Stimulated activated CD4-positive, alpha-beta T cell treated with anti-CD3 and anti-CD28 coated beads, Interleukin-4, amount 100 ng/mL, for 1 hour (primary cell): ENCODE data around the gene CACNA1D.

Source experiments
- DNase-seq: peaks from one replicate; pipeline ENCODE4 v3.0.0-alpha.2; 2020

CACNA1D gene

DNA sequence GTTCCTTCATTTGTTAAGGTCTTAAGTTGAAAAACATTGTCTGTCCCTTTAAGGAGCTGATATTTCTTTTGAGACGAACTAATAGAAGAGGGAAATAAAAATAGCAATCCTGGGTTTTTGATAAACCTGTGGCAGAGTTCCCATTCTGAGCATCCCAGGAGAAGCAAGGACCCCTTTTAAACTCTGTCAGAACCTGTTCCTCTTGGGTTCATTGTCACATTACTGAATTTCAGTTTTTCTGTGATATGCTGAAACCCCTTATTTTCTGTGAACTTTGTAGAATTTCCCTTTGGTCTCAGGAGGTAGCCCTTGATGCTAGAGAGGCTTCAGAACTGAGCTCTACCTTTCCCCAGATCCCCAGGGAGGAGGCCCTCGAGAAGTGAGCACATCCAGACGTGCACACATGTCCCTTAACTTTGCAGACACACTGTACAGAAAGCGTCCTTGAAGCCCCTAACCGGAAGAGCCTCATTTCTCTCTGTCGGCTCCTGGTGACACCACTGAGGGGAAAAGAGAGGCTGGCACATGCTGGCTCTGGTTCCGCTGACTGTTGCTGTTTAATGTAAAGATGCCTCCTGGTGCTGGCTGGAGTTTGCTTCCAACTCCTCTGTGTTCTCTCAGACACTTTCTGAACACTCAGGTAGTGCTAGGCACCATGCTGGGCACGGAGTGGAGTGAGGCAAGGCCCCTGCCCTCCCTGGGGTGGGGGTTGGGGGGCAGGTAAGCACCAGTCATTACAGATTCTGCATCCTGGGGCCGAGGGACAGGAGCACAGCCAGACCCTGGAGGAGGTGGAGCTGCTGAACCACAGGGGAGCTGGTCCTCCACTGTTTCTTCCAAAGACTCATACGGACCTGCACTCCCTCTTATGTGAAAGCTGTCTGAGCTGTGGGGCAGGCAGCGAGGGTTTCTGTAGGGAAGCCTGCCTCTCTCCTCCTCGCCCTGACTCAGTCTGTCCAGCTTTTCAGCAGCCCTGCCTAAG lies 274.4 kb downstream of the CACNA1D start:
- DNase-seq, result no peak

DNA sequence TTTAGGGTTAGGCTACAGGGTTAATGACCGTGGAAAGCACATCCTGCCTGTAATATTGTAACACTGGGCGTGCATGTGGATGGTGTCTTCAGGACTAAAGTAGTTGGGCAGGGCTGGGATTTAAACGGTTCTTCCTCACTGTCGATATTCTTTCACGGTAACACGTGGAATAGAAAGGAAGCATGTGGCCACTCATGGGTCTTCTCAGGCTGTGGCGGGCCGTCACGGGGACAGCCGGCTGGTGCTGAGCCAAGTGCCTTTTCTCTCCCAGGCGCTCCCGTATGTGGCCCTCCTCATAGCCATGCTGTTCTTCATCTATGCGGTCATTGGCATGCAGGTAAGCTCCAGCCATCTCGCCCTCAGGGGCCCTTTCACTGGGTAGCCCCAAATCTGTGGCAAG lies 278.2 kb downstream of the CACNA1D start:
- no peak for DNase-seq

DNA sequence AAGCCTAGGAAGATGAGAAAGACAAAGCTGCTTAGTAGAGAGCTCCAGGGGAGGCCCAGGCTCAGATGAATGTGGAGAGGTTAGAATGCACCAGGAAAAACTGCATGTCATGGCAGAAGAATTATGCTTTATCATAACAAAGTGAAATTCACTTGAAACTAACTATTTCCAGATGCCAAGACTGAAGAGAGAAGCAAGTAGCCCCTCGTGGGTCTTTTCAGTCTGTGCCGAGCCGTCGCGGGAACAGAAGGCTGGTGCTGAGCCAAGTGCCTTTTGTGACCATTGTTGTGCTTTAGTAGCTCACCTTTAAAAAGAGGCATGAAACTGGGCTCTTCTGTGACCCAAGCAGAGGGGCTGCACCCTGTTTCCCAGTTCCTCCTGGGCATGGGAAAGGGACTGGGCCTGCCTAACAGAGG lies 278.6 kb downstream of the CACNA1D start:
- no peak for DNase-seq

DNA sequence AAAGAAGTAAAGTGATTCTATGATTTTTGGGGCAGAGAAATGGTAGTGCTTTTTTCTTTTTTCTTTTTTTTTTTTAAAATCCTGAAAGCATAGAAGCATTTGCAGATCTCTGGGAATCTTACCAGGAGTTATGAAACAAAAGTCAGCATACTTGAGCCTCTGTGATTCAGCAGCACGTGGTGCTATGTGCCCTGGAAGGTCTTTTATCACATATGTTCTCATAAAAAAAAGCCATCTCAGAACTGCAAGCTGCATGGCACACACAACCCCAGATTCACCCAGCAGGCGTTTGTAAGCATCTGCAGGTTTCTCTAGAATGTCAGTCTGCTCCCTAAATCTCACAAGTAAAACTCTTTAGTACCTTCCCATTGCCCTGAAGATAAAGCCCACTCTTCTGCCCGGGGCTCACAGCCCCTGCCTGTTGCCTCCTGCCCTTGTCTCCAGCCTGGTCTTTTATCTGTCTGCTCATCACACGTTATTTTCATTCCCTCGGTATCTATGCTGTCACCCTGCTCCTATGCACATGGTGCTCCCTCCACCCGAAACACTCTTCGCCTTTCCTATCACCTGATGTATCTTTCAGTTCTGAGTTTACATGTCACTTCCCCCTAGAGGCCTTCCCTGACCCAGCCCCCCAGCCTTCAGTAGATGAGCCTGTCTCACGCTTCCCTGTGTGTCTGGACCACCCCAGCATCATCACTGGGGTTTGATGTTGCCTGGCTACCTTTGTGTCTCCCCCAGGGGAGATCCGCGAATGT lies 279.4 kb downstream of the CACNA1D start:
- no peak for DNase-seq

DNA sequence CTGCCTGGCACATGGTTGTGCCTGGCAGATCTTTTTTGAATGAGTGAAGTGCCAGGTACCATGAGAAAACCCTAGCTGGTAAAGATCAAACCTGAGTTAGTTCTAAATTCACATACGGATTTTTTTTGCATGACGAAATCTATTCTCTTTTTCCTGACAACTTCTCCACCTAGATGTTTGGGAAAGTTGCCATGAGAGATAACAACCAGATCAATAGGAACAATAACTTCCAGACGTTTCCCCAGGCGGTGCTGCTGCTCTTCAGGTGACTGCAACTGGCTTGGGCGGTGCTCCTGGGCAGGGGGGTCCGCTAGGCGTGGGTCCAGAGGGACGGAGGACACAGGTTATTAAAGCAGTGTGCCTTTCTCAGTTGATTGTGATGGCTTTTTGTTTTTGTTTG lies 280.0 kb downstream of the CACNA1D start:
- no peak for DNase-seq

DNA sequence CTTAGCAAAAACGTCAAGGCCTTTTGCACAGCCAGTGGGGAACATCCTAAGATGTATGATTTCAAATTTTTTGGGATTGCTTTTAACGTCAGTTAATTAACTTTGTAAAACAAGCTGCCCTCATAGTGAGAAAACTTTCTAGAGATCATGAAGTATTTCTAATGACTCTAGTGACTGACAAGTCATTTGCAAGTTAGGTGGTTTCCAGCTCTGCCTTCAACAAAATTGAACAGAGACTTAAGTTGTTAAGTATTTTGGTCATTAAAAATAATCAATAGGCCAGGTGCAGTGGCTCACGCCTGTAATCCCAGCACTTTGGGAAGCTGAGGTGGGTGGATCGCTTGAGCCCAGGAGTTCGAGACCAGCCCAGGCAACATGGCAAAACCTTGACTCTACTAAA lies 280.6 kb downstream of the CACNA1D start:
- no peak for DNase-seq

DNA sequence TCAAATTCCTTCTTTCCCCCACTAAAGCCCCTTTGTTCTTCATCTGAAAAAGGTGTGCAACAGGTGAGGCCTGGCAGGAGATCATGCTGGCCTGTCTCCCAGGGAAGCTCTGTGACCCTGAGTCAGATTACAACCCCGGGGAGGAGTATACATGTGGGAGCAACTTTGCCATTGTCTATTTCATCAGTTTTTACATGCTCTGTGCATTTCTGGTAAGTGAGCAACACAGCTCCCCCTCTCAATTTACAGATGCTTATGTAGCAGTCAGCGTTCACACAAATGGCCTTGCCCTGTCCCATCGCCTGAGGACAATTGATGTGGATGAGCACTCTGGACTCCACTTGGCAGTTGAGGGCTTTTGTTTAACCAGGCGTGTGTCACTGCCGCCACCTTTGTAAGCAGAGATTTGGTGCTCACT lies 281.4 kb downstream of the CACNA1D start:
- no peak for DNase-seq

DNA sequence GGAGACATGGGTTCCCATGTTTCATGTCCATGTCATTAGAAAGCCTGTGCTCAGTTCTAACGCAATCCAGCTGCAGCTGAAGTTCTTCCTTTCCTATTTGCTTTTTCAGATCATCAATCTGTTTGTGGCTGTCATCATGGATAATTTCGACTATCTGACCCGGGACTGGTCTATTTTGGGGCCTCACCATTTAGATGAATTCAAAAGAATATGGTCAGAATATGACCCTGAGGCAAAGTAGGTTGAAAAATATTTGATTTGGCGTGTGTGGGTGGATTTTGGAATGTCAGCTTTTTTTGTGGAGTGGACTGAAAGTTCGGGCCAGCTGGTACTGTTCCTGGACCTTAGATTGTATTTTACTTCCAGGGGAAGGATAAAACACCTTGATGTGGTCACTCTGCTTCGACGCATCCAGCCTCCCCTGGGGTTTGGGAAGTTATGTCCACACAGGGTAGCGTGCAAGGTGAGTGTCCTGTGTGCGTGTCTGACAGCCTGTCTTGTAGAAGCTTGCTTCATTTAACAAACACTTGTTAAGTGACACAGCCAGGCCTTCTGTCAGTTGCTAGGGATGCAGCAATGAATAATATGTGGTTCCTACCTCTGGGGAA lies 282.2 kb downstream of the CACNA1D start:
- no peak for DNase-seq

DNA sequence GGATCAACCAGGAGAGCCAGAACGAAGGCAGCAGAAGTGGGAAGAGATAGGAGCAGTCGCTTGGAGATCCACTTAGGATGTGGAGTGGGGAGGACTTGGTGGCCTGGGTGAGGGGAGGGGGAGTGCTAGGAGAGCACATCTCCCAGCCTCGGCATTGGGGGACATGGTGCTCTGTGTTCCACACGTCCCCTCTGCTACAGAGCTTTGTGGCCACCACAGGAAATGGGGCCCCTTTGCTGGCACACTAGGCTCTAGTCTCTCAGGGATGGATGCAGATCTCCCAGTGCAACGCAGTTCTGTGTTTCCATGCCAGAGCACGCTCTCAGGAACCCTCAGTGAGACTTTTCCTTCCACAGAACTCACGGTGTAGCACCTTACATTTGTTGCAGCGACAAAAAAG lies 283.1 kb downstream of the CACNA1D start:
- no peak for DNase-seq

DNA sequence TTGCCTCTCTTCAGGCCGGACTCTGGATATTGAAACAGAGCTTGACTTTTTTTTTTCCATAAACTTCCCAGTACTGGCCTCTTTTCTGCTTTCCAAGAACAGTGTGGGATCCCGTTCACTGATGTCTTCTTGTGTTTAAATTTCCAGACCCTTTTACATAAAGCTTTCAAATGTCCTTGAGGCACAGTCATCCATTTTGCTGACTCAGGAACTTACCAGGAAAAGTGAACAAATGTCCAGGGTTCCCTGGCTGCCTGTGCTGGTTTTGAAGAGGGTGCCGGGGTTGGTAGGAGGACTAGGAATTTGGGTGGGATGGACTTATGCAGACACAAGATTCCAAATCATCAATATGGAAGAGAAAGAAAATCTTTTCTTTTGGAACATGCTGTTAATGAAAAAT lies 283.7 kb downstream of the CACNA1D start:
- no peak for DNase-seq

DNA sequence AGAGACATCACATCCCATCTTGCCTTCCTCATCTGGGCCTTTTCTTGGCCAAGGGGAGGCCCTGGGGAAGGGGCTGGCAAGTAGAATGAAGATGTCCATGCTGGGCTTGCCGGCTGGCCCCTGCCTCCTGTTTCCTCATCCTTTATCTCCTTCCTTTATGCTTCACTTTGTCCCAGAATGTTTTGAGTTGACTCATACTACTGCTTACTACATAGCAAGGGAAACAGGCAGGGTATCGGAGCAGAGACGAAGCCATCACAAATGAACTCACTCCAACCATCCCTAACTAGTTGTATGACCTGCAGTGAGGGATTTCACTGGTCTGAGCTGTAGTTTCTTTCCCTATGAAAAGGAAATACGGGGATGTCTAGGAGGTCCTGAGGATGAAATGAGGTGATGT lies 285.8 kb downstream of the CACNA1D start:
- no peak for DNase-seq

DNA sequence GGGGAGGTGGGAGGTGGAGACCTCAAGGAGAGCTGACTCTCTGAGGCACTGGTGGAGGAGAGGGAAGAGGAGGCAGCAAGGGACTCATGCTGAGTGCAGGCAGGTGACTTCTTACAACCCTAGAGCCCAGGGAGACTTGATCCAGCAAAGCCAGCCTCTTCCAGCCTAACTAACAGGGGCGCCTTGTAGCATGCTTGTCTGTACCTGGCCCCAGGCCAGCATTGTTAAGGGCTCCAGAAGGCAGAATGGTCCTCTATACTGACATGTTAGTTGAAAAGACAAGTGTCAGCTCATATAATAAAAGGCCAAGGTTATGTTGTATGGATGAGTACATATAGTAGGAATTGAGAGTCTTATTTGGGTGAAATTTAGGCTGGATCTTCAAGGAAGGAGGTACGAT lies 286.4 kb downstream of the CACNA1D start:
- no peak for DNase-seq

DNA sequence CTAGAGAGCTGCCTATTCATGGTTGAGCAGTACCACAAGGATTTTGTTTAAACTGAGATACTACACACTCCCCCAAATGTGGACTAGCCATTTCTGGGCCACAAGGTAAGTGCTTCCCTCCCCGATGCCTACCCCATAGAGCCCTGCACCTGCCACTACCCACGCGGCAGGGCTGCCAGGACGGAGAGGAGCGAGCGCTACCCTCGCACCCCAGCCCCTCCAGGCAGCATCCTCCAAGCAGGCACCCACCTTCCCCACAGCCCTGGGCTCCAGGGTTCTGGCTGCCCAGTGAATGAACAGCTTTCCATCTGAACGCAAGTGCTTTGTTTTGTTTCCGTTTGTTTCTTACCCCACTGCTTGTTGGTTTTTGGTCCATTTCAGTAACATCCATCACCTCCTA lies 292.6 kb downstream of the CACNA1D start:
- DNase-seq, result no peak

DNA sequence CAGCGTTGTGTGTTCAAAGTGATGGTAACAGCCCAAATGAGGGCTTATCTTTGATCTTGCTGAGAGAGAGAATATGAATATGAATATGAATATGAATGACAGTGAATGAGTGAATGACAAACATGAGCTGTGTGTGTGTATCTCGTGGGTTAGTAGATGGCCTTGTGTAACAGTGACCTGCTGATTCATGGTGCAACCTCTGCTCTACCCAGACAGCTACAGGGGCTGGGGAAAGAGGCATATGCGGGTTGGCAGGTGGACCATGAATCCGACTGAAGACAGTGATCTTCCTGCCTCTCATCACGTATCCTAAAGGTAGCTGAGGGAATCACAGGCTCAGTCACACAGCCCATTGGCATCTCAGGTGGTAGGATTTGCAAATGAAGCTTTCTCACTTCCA lies 293.6 kb downstream of the CACNA1D start:
- DNase-seq, result no peak

DNA sequence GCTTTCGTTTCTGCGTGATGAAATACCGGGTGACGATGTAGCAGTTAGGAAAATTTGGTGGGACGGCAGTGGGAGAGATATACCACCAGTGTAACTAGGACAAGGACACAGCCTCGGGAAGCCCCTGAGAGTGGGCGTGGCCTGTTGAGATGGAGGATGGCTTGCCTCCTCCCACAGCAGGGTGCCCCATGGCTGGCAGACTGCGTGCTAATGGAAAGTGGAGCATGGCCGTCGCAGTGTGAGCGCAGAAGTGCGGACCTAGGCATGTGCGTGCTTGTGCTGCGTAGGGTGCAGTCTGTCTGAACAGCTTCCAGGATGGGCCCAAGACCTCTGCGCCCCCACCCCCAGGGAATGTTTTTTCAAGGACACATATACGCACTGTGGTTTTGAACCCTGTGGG lies 295.0 kb downstream of the CACNA1D start:
- no peak for DNase-seq

DNA sequence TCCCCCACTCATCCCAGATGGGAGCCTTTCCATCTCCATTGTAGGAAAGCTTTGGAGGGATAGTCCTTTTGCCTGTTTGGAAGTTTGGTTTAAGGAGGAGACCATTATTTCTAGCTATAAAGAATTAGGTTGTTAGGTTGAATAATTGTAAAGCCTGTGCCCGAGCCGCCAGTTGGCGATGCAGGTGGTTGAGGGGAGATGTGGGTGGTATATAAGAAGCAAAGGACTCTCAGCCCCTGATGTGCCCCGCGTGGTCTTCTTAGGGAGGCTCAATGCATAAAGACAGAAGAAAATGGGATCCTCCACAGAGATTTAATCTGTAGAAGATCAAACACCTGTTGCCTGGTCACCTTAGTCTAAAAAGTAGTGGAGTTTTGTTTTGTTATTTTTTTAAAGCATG lies 296.1 kb downstream of the CACNA1D start:
- no peak for DNase-seq

DNA sequence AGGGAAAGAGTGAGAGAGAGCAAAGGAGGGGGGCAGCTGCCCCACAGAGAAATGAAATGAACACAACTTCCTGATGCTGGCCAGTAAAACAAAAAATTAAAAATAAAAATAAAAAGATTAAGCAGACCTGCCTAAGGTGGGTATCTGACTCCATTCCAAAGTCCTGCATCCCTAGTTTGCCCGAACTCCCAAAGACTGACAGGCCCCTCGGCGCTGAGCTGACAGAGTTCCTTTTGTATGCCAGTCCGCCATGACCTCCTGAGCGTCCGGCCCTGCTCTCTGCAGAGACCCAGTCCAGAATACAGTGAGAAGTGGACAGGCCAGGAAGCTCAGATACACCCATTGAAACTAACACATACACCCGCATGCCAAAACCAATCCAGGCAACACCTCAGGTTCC lies 296.9 kb downstream of the CACNA1D start:
- DNase-seq, result no peak

DNA sequence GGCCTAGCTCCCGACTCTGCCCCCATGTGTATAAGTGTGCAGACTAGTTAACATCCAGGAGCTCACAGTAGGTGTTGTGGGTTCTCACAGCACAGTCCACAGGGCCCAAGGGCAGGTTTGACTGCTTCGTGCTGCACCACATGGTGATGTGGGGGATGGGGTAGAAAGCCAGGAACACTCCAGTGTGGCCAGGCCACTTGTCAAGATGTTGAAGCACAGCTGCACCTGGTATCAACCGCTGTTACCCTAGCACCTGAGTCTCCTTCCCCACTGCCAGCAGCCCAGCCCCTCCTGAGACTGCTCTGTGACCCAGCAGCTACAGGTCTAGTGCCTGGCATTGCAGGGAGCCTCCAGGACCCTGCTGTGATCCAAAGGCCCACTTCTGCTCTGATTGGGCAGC lies 298.5 kb downstream of the CACNA1D start:
- DNase-seq, result no peak

DNA sequence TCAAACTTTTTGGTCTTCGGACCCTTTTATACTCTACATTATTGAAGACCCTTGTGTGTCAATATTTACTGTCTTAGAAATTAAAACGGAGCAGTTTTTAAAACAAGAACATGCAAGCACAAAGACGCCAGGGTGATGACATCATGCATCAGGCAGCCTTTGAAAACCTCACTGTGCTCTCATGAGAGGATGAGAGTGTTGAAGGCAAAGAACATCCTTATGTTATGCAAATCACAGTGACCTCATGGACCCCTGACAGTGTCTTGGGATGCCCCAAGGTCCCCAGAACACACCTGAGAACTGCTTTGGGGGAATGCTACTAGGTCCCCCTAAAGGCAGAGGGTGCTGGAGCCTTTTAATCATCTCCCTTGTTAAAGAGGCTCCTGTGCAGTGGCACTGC lies 300.2 kb downstream of the CACNA1D start:
- no peak for DNase-seq

DNA sequence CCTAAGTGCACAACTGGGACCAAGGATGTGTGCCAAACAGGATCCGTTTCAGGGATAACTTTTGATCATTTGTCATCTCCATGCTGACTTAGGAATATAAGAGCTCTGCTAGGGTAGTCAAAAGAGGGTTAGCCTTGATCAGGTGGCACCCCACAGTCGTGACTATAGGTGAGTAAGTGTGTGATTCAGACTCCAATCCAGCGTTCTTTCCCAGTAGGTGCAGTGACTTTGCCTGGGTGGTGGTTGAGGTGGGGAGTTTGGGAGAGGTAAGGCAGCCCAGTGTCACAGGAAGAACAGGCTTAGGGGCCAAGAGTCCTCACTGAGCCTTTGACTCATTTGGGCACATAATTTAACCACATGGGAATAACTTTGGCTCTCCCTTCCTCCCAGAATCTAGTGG lies 300.8 kb downstream of the CACNA1D start:
- no peak for DNase-seq

DNA sequence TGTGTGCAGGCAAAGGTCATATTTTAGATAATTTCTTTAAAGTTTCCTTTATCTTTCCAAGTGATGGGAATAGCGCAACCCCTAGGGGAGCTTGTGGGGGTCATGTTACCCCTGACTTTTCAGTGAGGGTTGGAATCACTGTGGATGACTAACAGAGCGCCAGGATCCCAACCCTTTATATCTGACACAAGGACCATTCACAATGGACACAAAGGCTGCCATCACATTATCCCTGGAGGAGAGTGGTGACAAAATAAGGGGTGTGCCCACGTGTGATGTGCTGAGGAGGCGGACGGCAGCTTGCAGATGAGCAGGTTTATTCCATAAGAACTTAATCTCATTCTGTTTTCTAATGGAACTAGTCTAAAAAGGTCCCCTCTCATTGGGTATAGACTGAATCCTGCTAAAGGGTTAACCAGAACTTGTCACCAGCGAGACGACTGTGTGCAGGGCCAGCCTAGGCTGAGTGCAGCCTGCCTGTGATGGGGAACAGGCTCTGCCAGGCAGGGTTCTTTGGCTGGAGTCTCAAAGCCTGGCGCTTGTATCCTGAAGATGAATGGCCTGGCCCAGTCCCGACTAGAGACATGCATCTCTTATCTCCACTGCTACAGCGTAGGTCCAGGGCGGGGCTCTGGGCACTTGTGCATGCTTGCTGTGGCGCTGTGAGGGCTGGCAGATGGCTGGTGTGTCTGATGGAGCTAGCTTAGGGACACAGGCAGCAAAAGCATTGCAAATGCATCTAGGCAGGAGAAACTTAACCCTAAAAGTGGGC lies 301.6 kb downstream of the CACNA1D start:
- DNase-seq, result no peak

DNA sequence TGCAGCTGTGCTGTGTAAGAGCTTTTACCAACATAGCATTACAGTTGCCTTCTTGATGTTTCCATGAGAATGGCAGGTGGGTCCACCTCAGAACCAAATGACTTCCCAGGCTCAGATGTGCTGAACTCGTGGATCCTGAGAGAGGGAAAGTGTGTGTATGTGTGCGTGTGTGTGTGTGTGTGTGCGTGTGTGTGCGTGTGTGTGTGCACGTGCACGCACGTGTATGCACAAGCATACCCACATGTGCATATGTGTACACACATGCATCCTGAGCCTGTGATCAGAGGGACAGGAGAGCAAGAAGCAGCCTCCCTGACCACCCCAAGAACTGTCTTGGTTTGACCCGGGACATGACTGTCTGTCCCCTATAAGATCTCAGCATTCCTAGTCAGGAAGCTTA lies 303.7 kb downstream of the CACNA1D start:
- no peak for DNase-seq

DNA sequence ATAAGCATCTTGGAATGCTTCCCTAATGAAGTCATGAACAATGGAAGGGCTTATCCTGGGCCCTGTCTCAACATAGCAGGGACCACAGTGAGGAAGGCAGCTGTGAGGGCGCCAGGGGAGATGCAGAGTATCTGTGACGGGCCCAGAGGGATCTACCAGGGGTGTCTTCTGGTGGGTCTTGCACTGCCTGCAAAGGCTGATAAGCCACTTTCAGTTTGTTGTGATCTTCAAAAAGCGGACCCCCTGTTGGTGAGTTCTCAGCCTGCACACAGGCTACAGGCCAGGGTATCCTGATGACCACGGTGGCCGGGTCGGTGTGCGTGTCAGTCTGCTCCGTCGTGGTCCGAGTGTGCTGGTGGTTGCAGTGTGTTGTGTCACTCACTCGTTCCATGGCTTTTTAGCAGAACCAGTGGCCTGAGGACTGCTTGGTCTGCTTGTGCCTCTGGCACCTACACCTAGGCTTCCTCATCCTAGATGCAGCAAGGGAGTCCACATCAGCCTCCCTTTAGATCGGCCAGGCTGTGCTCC lies 305.0 kb downstream of the CACNA1D start:
- DNase-seq, result no peak
